H1 (cell line): Measurements from ENCODE around the gene EEF1G. TPM values are rescaled to one million over a fixed set of nuclear protein-coding genes. Genes with fewer than 3 reads are reported as not detected.

Experiments used
- CTCF ChIA-PET: fragments of 300-600 bp; sonication (Branson Sonifier 250); formaldehyde crosslinking; loops from one replicate; lab custom pipeline; 2021; ENCODE audit not compliant: partially characterized antibody; lab: Charles Lee
- POLR2A ChIA-PET: fragments of 300-600 bp; sonication (Branson Sonifier 250); formaldehyde crosslinking; loops from one replicate; lab custom pipeline; 2021; ENCODE audit warnings: inconsistent platforms; ENCODE audit not compliant: partially characterized antibody; lab: Charles Lee
- DNase-seq, 2 experiments: peaks; one replicate each; pipeline versions ENCODE4 v3.0.0 to v3.0.0-alpha.2; 2010 to 2022; ENCODE audit warnings: low spot score in 2 of 2, low read depth in 1 of 2, mixed read lengths in 1 of 2
- FAIRE-seq: peaks from 2 replicates; lab custom pipeline; 2011; peaks lifted over from hg19 to GRCh38; lab: Jason Lieb, UNC
- H2AFZ ChIP-seq: 2 replicates; pipeline ENCODE4 v1.8.1; 2012; ENCODE audit warnings: low read length, inconsistent platforms
- H2AK5ac ChIP-seq: 2 replicates; pipeline ENCODE4 v1.6.1; 2013; ENCODE audit warnings: low read depth, low read length
- H2BK120ac ChIP-seq: replicated peaks from 2 replicates; pipeline ENCODE3; 2013; ENCODE audit warnings: low read depth, low read length, inconsistent platforms
- H2BK12ac ChIP-seq: 2 replicates; pipeline ENCODE4 v1.6.1; 2013; ENCODE audit warnings: low read depth, low read length
- H2BK15ac ChIP-seq: 2 replicates; pipeline ENCODE4 v1.6.1; 2013; ENCODE audit warnings: low read length
- H2BK20ac ChIP-seq: 2 replicates; pipeline ENCODE4 v1.6.1; 2013; ENCODE audit warnings: low read length
- H2BK5ac ChIP-seq: 2 replicates; pipeline ENCODE4 v1.6.1; 2013; ENCODE audit warnings: low read depth, low read length
- H3K14ac ChIP-seq: 2 replicates; pipeline ENCODE4 v1.6.1; 2013; ENCODE audit warnings: inconsistent platforms; ENCODE audit not compliant: insufficient read length
- H3K18ac ChIP-seq: 2 replicates; pipeline ENCODE4 v1.6.1; 2013; ENCODE audit warnings: low read length; ENCODE audit errors: extremely low read depth
- H3K23ac ChIP-seq: 2 replicates; pipeline ENCODE4 v1.6.1; 2013; ENCODE audit warnings: inconsistent platforms; ENCODE audit not compliant: insufficient read length
- H3K23me2 ChIP-seq: 2 replicates; pipeline ENCODE4 v1.6.1; 2013; ENCODE audit warnings: low read depth, low read length
- H3K27ac ChIP-seq: 2 replicates; pipeline ENCODE4 v1.6.1; 2011; ENCODE audit warnings: low read depth, low read length, inconsistent platforms
- H3K27me3 ChIP-seq, 4 experiments: replicated peaks in 1 of 4; 1 replicate in 1 of 4; 2 replicates in 3 of 4; pipeline versions ENCODE4 v1.6.1 to v1.8.1; 2011 to 2013; ENCODE audit warnings: low read length in 3 of 4, mild to moderate bottlenecking in 3 of 4, inconsistent platforms in 2 of 4, mixed read lengths in 2 of 4, moderate library complexity in 1 of 4; ENCODE audit not compliant: control insufficient read depth in 3 of 4, insufficient read depth in 3 of 4; ENCODE audit errors: extremely low read depth in 1 of 4
- H3K36me3 ChIP-seq, 4 experiments: 2 replicates each; pipeline versions ENCODE4 v1.6.1 to v1.8.1; 2011 to 2013; ENCODE audit warnings: mild to moderate bottlenecking in 4 of 4, low read length in 3 of 4, moderate library complexity in 2 of 4, control low read depth in 1 of 4, inconsistent platforms in 1 of 4; ENCODE audit not compliant: insufficient read depth in 4 of 4, control insufficient read depth in 2 of 4
- H3K4ac ChIP-seq: replicated peaks from 2 replicates; pipeline ENCODE3; 2013; ENCODE audit warnings: low read length, low read depth, mixed read lengths, inconsistent platforms; ENCODE audit not compliant: insufficient read length
- H3K4me1 ChIP-seq, 4 experiments: replicated peaks in 1 of 4; 1 replicate in 1 of 4; 2 replicates in 3 of 4; pipeline versions ENCODE4 v1.6.1 to v1.8.1; 2011 to 2013; ENCODE audit warnings: low read length in 3 of 4, inconsistent platforms in 2 of 4, mixed read lengths in 1 of 4; ENCODE audit not compliant: insufficient read depth in 4 of 4, control insufficient read depth in 3 of 4
- H3K4me2 ChIP-seq, 2 experiments: 2 replicates each; pipeline versions ENCODE4 v1.6.1 to v1.8.1; 2011 to 2013; ENCODE audit warnings: low read depth in 2 of 2, low read length in 2 of 2, control low read depth in 1 of 2, inconsistent platforms in 1 of 2, mild to moderate bottlenecking in 1 of 2; ENCODE audit not compliant: insufficient read depth in 1 of 2
- H3K4me3 ChIP-seq, 4 experiments: fragments of 200-600, 300-600 bp in 1 of 4; sonication (generic), shearing (Covaris generic), sonication (Bioruptor Twin) in 1 of 4; 2 replicates each; pipeline versions ENCODE4 v1.5.1 to v1.8.1; 2011 to 2016; ENCODE audit warnings: low read length in 4 of 4, low read depth in 3 of 4, control low read depth in 2 of 4, inconsistent platforms in 2 of 4, mild to moderate bottlenecking in 2 of 4, mixed read lengths in 1 of 4, moderate library complexity in 1 of 4; ENCODE audit not compliant: insufficient read depth in 2 of 4; ENCODE audit errors: extremely low read depth in 1 of 4
- H3K56ac ChIP-seq: replicated peaks from 2 replicates; pipeline ENCODE3; 2013; ENCODE audit warnings: low read depth, mild to moderate bottlenecking, mixed read lengths, low read length, inconsistent platforms; ENCODE audit not compliant: insufficient read length
- H3K79me1 ChIP-seq: 2 replicates; pipeline ENCODE4 v1.6.1; 2013; ENCODE audit warnings: low read depth, low read length, control low read depth
- H3K79me2 ChIP-seq, 2 experiments: 2 replicates each; pipeline versions ENCODE4 v1.6.1 to v1.8.1; 2012 to 2013; ENCODE audit warnings: low read length in 2 of 2, mild to moderate bottlenecking in 2 of 2, inconsistent platforms in 1 of 2; ENCODE audit not compliant: insufficient read depth in 2 of 2, control insufficient read depth in 1 of 2
- H3K9ac ChIP-seq, 4 experiments: replicated peaks in 1 of 4; 1 replicate in 1 of 4; 2 replicates in 3 of 4; pipeline versions ENCODE4 v1.6.1 to v1.8.1; 2011 to 2013; ENCODE audit warnings: low read depth in 3 of 4, low read length in 3 of 4, control low read depth in 2 of 4, mild to moderate bottlenecking in 2 of 4, moderate library complexity in 2 of 4, inconsistent platforms in 1 of 4; ENCODE audit errors: extremely low read depth in 1 of 4
- H3K9me3 ChIP-seq, 2 experiments: 2 replicates each; pipeline versions ENCODE4 v1.6.1 to v1.8.1; 2012 to 2013; ENCODE audit warnings: mild to moderate bottlenecking in 2 of 2, moderate library complexity in 2 of 2, control low read depth in 1 of 2, inconsistent platforms in 1 of 2, low read depth in 1 of 2, low read length in 1 of 2, mixed read lengths in 1 of 2; ENCODE audit not compliant: insufficient read depth in 2 of 2
- H4K20me1 ChIP-seq, 2 experiments: replicated peaks in 1 of 2; 2 replicates each; pipeline versions ENCODE3 to v1.8.1; 2011 to 2013; ENCODE audit warnings: inconsistent platforms in 2 of 2, low read length in 2 of 2, mild to moderate bottlenecking in 1 of 2; ENCODE audit not compliant: insufficient read depth in 2 of 2, control insufficient read depth in 1 of 2
- H4K5ac ChIP-seq: 2 replicates; pipeline ENCODE4 v1.6.1; 2013; ENCODE audit warnings: low read length, low read depth, mixed read lengths, inconsistent platforms; ENCODE audit not compliant: insufficient read length
- H4K8ac ChIP-seq: 2 replicates; pipeline ENCODE4 v1.8.0; 2013; ENCODE audit warnings: mild to moderate bottlenecking, moderate library complexity, low read length, inconsistent platforms; ENCODE audit not compliant: insufficient read depth; ENCODE audit errors: extremely low read depth
- H4K91ac ChIP-seq: replicated peaks from 2 replicates; pipeline ENCODE3; 2013; ENCODE audit warnings: low read length, mixed read lengths, inconsistent platforms; ENCODE audit not compliant: insufficient read length
- CREB1 ChIP-seq: IDR thresholded peaks from 2 replicates; pipeline ENCODE4 v1.6.1; 2012; ENCODE audit warnings: inconsistent platforms
- EP300 ChIP-seq, 2 experiments: IDR thresholded peaks; 1 replicate in 1 of 2; 2 replicates in 1 of 2; pipeline ENCODE4 v1.6.1; 2011 to 2012; ENCODE audit warnings: low read depth in 2 of 2, low read length in 2 of 2, mild to moderate bottlenecking in 2 of 2, borderline replicate concordance in 1 of 2, inconsistent platforms in 1 of 2, moderate library complexity in 1 of 2
- JUND ChIP-seq: IDR thresholded peaks from 2 replicates; pipeline ENCODE4 v1.6.1; 2011; ENCODE audit warnings: mild to moderate bottlenecking, improper control_type of control experiment, low read length
- PHF8 ChIP-seq: fragments of 200-600 bp; sonication (generic); conservative IDR thresholded peaks from 2 replicates; pipeline ENCODE4 v1.7.1; 2012; ENCODE audit warnings: low read depth, mild to moderate bottlenecking, inconsistent platforms, low read length, moderate library complexity
- POLR2A ChIP-seq, 2 experiments: IDR thresholded peaks; 1 replicate in 1 of 2; 2 replicates in 1 of 2; pipeline ENCODE4 v1.6.1; 2011; ENCODE audit warnings: low read depth in 2 of 2, low read length in 2 of 2, mild to moderate bottlenecking in 2 of 2; ENCODE audit errors: control extremely low read depth in 1 of 2
- SIN3A ChIP-seq, 2 experiments: IDR thresholded peaks in 1 of 2; conservative IDR thresholded peaks in 1 of 2; 2 replicates each; pipeline ENCODE4 v1.6.1; 2011 to 2012; ENCODE audit warnings: low read length in 2 of 2, improper control_type of control experiment in 1 of 2, low read depth in 1 of 2, mild to moderate bottlenecking in 1 of 2
- SP1 ChIP-seq: IDR thresholded peaks from 2 replicates; pipeline ENCODE4 v1.6.1; 2011; ENCODE audit warnings: low read depth, low read length
- SP2 ChIP-seq: IDR thresholded peaks from 2 replicates; pipeline ENCODE4 v1.6.1; 2012; ENCODE audit warnings: mild to moderate bottlenecking, low read length, inconsistent platforms
- TBP ChIP-seq: IDR thresholded peaks from 2 replicates; pipeline ENCODE4 v1.6.1; 2011; ENCODE audit warnings: low read depth, low read length, improper control_type of control experiment
- YY1 ChIP-seq: IDR thresholded peaks from 2 replicates; pipeline ENCODE4 v1.6.1; 2011; ENCODE audit warnings: low read depth, mild to moderate bottlenecking, low read length
- WGBS, 2 experiments: shearing (Covaris generic) in 1 of 2; methylation state at CpG; one replicate each; pipeline versions ENCODE4 v1.1.6 to v1.1.7; 2013 to 2015; ENCODE audit warnings: low lambda C conversion rate in 2 of 2, mixed read lengths in 2 of 2, inconsistent platforms in 1 of 2, low coverage in 1 of 2, missing lambda C conversion rate in 1 of 2; ENCODE audit not compliant: insufficient replicate concordance in 2 of 2, insufficient coverage in 1 of 2, insufficient read length in 1 of 2; ENCODE audit errors: extremely low coverage in 1 of 2, missing lambda C conversion rate in 1 of 2; 5-methylcytosine and 5-hydroxymethylcytosine counted together
- polyA plus RNA-seq, 7 experiments: library from polyadenylated mRNA; depleted of rRNA in 3 of 7; stranded (reverse) in 5 of 7; unstranded in 2 of 7; fragments of >200 nt in 5 of 7; fragments of 200-250 nt in 2 of 7; gene quantifications; 1 replicate in 5 of 7; 2 replicates in 1 of 7; 4 replicates in 1 of 7; pipeline versions ENCODE4 v1.2.1 to v1.2.3, GENCODE V29; 2011 to 2013; ENCODE audit warnings: missing spikeins in 2 of 7, mixed read lengths in 2 of 7
- total RNA-seq: library from RNA; stranded (reverse); fragmentation: NEBNext Ultra II Directional; extraction: Animal tissue kit (Norgen Biotek cat#: 25700); gene quantifications from 2 replicates; pipeline ENCODE4 v1.2.1, GENCODE V29; 2021
- TF ChIP-seq, protein P1 (sequence below): IDR thresholded peaks from 2 replicates; pipeline ENCODE4 v1.6.1; 2012; ENCODE audit warnings: inconsistent platforms

EEF1G gene
- total and polyA plus RNA-seq, 2 of the 8 experiments (the other 6 are each of a cell fraction or from before 2014, with no cell fraction given) = 1,627 to 1,996 TPM

DNA sequence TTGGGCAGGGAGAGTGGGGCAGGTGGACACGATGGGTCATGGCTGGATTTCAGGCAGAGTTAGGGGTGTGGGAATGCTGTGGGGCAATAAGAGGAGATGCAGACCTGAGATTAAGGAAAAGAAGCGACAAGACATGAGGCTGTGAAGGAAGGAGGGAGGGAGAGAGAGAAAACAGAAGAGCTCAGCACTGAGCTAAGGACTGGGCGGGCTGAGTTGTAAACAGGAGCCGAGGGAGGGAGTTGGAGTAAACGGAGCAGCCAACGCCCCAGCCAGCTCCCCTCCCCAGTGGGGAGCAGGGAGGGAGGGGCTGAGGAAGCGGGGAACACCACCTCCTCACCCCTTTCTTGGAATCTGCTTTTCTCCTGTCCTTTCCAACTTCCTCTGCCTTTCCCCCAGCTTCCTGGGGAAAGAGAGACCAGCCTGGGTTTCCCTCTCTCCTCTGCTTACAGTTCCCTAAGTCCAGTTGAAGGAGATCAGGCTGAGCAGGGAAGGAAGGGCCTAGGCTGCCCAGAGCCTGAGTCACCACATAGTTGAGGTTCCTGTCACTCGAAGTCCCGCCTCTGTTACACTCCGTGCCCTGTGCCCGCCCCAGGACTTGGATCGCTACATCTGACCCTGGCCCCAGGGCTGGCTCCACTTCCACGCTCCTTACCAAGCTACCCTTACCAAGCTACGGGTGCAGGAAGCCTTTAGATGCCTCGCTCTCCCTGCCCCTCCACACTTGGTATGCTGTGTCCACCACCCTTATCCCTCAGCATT lies 20.4 kb downstream of the EEF1G start:
- Histone ChIP-seq H3K9me3 (no peaks in the 10 kb centered on the region), H4K91ac (peak overlapping the region; percentile 22), H3K36me3 (peaks cover 3 to 13% (median 5%) of the 10 kb centered on the region in 4 experiments; a peak in 6 of 8 replicates), H4K5ac (peak overlapping the region; percentile 14), H3K4me2 (peak overlapping the region; percentile 65 to 96), H2BK12ac (peak overlapping the region; percentile 93), H3K27me3 (peaks cover 0 to 12% (median 10%) of the 10 kb centered on the region in 4 experiments; a peak in 5 of 7 replicates), H3K14ac (no peak overlapping the region), H3K4me3 (peak overlapping the region; percentile 6 to 36 (median 26); a peak in 6 of 8 replicates), H3K56ac (no peak overlapping the region), H3K23ac (no peak overlapping the region), H3K79me1 (0 out of 2 replicates have a peak, but pooled peaks cover 3% of the 10 kb centered on the region), H2BK5ac (peak overlapping the region; percentile 77), H2BK15ac (peak overlapping the region; percentile 66; the same call in 1 of the 2 replicates), H3K4ac (peak overlapping the region; percentile 82), H2AFZ (no peak overlapping the region), H4K20me1 (peaks cover 2 to 16% of the 10 kb centered on the region in 2 experiments), H3K23me2 (peaks cover 2% of the 10 kb centered on the region; the same call in 1 of the 2 replicates), H3K79me2 (no peaks in the 10 kb centered on the region), H3K27ac (peak overlapping the region; percentile 91), H3K18ac (peak overlapping the region; percentile 84), H3K9ac (peak overlapping the region in 3 of 4 experiments; percentile 26 to 72 (median 70); a peak in 5 of 7 replicates), H2AK5ac (peak overlapping the region; percentile 94), H4K8ac (no peak overlapping the region), H2BK120ac (peak overlapping the region; percentile 17), H3K4me1 (peaks cover 20 to 47% (median 31%) of the 10 kb centered on the region in 4 experiments), H2BK20ac (peak overlapping the region; percentile 87)
- WGBS, 2 experiments = 21% methylated on average over 15 of the region's 15 CpGs; no CpG with 5 or more reads in 1 of the 2 experiments
- POLR2A ChIA-PET = interaction anchor here (0.5 to 20.3 kb wide), 13 partner anchors 11 to 288 kb away, joined by 3 to 336 read pairs (median 5); partner anchors contain the start of genes C11orf98, CSKMT, EEF1G and TUT1
- CTCF ChIA-PET = interaction anchor here (0.6 to 10.9 kb wide), 12 partner anchors 8 to 469 kb away, joined by 3 to 161 read pairs (median 4); no protein-coding TSS in a partner anchor
- DNase-seq (peak; percentile 73 to 82), FAIRE-seq (no peak)
- TF ChIP-seq SP2 = no peak
- 0 out of 2 replicates have a peak, but pooled peaks have one; percentile 33 for TF ChIP-seq YY1
- TF ChIP-seq PHF8 = 0 out of 2 replicates have a peak, but pooled peaks have one; percentile 19
- TF ChIP-seq, protein P1, sequence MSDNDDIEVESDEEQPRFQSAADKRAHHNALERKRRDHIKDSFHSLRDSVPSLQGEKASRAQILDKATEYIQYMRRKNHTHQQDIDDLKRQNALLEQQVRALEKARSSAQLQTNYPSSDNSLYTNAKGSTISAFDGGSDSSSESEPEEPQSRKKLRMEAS = peak; percentile 32; the same call in 1 of the 2 replicates
- peak in 1 of 2 experiments; percentile 75; a peak in 1 of 4 replicates for TF ChIP-seq SIN3A (conservative IDR thresholded peaks at IDR 0.05 in 1 of 2, IDR thresholded peaks at IDR 0.05 in 1 of 2; ENCODE audit: low read depth in 1 of 2, low read length in 2 of 2)
- TF ChIP-seq CREB1 = no peak
- peak; percentile 68 to 99; a peak in 2 of 3 replicates for TF ChIP-seq EP300 (IDR thresholded peaks at IDR 0.05; ENCODE audit: borderline replicate concordance in 1 of 2, low read depth in 2 of 2, low read length in 2 of 2)
- TF ChIP-seq POLR2A (IDR thresholded peaks at IDR 0.05; ENCODE audit: control extremely low read depth in 1 of 2, low read depth in 2 of 2, low read length in 2 of 2) = peak in 1 of 2 experiments; percentile 65; a peak in 1 of 3 replicates
- TF ChIP-seq TBP = peak; percentile 37; the same call in 1 of the 2 replicates
- TF ChIP-seq JUND = peak; percentile 84
- peak; percentile 79 for TF ChIP-seq SP1
